Left ventricle myocardium inferior (tissue), 1 donor: ENCODE results near the gene RFX2. TPM values are rescaled to one million over a fixed set of nuclear protein-coding genes. Genes with fewer than 3 reads are reported as not detected.

Experiments used
- DNase-seq: peaks from one replicate; pipeline ENCODE4 v3.0.0-alpha.2; 2020
- H3K27ac ChIP-seq: fragments of 200-600 bp; replicated peaks from 2 replicates; pipeline ENCODE4 v1.8.0; 2021
- H3K27me3 ChIP-seq: fragments of 200-600 bp; 2 replicates; pipeline ENCODE4 v1.8.0; 2021; ENCODE audit warnings: low read depth
- H3K36me3 ChIP-seq: fragments of 200-600 bp; 2 replicates; pipeline ENCODE4 v1.8.0; 2021
- H3K4me1 ChIP-seq: fragments of 200-600 bp; 2 replicates; pipeline ENCODE4 v1.8.0; 2021
- H3K4me3 ChIP-seq: fragments of 200-600 bp; 2 replicates; pipeline ENCODE4 v1.8.0; 2021; ENCODE audit warnings: mild to moderate bottlenecking, moderate library complexity
- H3K9me3 ChIP-seq: fragments of 200-600 bp; replicated peaks from 2 replicates; pipeline ENCODE4 v1.8.0; 2021
- intact Hi-C: fragments of 100-400 bp; cut with micrococcal nuclease; formaldehyde crosslinking; loops from one replicate; pipeline ENCODE4 v1.11.0; 2022
- total RNA-seq: library from RNA; stranded (reverse); fragmentation: NEBNext Ultra II Directional; extraction: Animal tissue kit (Norgen Biotek cat#: 25700); gene quantifications from one replicate; pipeline ENCODE4 v1.2.1, GENCODE V29; 2021
- TF ChIP-seq, protein P1 (sequence below): fragments of 200-600 bp; IDR thresholded peaks from 2 replicates; pipeline ENCODE4 v1.8.0; 2021; ENCODE audit warnings: antibody characterized with exemption, mild to moderate bottlenecking, borderline replicate concordance
- donor health status: DM: no; HTN: yes; CAD: no; lungs with severe emphysema.

The RFX2 gene
- total RNA-seq, 1 donor from 2014 or later, result 6.1 TPM

DNA sequence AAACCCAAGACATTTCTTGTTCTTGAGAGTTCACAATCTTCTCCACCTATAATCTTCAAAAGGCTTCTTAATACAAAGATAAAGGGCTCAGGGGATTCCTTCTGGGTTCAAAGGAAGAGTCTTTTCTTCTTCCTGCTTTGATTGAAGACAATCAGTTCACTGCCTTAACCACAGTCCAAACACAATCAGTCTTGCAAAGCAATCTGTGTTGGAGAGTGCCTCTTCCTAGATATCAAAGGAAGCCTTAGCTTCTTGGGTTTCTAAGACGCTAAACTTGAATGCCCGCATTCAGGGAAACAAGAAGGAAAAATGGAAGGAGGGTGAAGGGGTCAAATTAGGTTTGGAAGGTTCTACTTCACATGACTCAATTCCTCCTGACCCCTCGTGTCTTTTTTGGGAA, 159.6 kb downstream of the RFX2 start:
- H3K36me3 ChIP-seq, result no peaks in the 10 kb centered on the region
- intact Hi-C loops, result no loop called here
- H3K4me3 ChIP-seq, result peak overlapping the region; percentile 31
- no peaks in the 10 kb centered on the region for H3K9me3 ChIP-seq
- no peak for DNase-seq
- peaks cover 95% of the 10 kb centered on the region for H3K4me1 ChIP-seq
- no peaks in the 10 kb centered on the region for H3K27me3 ChIP-seq
- peak overlapping the region; percentile 84 for H3K27ac ChIP-seq
- TF ChIP-seq, protein P1, sequence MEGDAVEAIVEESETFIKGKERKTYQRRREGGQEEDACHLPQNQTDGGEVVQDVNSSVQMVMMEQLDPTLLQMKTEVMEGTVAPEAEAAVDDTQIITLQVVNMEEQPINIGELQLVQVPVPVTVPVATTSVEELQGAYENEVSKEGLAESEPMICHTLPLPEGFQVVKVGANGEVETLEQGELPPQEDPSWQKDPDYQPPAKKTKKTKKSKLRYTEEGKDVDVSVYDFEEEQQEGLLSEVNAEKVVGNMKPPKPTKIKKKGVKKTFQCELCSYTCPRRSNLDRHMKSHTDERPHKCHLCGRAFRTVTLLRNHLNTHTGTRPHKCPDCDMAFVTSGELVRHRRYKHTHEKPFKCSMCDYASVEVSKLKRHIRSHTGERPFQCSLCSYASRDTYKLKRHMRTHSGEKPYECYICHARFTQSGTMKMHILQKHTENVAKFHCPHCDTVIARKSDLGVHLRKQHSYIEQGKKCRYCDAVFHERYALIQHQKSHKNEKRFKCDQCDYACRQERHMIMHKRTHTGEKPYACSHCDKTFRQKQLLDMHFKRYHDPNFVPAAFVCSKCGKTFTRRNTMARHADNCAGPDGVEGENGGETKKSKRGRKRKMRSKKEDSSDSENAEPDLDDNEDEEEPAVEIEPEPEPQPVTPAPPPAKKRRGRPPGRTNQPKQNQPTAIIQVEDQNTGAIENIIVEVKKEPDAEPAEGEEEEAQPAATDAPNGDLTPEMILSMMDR, result no peak

DNA sequence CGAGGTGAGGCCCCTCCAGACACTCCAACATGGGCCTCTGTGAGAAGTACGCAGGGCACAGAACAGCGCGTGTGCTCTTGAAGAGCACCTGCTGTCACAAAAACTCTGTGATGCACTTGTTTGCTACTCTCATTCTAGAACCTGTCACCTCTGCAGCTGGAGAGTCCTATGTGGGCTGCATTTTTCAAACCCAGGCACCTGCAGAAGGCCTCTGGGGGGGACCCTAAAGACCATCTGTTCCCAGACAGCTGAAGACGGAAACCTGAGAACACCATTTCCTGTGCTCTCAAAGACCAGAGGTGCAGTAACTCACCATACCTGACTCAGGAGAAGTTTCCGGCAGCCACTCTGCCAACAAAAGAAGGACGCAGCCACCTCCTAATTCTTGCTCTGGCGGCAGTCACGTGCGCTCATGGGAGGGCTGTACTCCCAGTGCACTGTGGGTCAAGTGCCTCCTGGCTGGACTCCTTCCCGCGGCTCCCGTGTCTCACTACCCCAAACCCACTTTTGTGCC, 160.5 kb downstream of the RFX2 start:
- peak overlapping the region; percentile 84 for H3K27ac ChIP-seq
- peaks cover 86% of the 10 kb centered on the region for H3K4me1 ChIP-seq
- H3K9me3 ChIP-seq, result no peaks in the 10 kb centered on the region
- H3K4me3 ChIP-seq, result peak overlapping the region; percentile 39
- DNase-seq, result peak; percentile 65
- no peaks in the 10 kb centered on the region for H3K27me3 ChIP-seq
- no peaks in the 10 kb centered on the region for H3K36me3 ChIP-seq
- intact Hi-C loops, result no loop called here
- TF ChIP-seq, protein P1, result no peak

DNA sequence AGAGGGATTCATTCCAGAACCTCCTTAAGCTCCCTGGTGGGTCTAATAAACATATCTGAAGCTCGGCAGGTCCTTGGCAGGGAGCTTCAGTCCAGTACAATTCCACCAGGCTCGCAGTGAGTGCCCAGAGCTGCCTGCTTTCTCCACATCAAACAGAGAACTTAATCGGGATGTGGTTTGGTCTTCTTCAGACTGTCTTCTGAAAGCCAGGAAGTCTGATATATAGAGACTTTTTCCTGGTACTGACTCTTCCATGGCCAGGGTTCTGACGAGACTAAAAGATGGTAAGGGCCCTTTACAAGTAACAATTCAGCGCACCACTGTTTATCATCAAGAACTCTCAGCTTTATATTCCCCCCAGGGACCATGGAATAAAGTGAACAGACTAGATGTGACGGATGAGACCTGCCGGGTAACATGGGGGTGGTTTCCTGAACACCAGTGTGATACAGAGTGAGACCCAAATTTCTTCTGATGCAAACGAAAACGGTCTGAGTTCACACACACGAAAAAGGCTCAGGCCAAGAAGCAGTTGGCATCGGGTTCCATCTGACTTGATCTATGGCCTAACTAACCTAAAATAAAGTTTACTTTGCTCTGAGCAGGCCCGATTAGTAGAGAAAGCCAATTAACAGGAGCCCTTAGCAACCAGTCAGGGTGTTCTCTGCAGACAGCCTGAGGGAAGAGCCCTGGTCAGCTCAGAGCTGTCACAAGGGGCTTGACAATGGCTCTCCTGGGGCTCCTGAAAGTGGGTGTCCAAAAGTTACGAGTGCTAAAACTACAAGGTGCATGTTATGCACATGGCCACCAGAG, 161.3 kb downstream of the RFX2 start:
- TF ChIP-seq, protein P1, result no peak
- no peaks in the 10 kb centered on the region for H3K27me3 ChIP-seq
- no peak for DNase-seq
- peak overlapping the region; percentile 84 for H3K27ac ChIP-seq
- H3K9me3 ChIP-seq, result no peaks in the 10 kb centered on the region
- H3K36me3 ChIP-seq, result no peaks in the 10 kb centered on the region
- intact Hi-C loops, result no loop called here
- H3K4me1 ChIP-seq, result peaks cover 81% of the 10 kb centered on the region
- H3K4me3 ChIP-seq, result no peak overlapping the region

DNA sequence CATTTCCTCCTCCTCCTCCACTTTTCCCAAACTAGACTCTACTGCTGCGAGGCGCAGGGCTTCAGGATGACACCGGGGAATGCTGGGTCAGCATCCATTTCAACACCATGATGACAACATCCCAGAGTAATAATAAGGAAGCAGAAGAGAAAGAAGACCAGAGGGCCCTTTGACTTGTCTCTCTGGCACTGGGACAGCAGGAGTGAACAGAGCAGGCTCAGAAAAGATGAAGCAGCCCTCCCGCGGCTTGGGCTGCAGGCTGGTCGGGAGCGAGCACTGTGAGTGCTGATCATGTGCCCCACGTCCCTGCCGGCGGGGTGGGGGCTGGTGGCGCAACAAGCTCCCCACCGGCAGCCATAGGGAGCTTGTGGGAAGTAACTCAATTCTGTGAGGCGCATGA, 162.9 kb downstream of the RFX2 start:
- H3K9me3 ChIP-seq, result no peaks in the 10 kb centered on the region
- H3K4me1 ChIP-seq, result peaks cover 80% of the 10 kb centered on the region
- peak overlapping the region; percentile 84 for H3K27ac ChIP-seq
- peak; percentile 68 for DNase-seq
- H3K36me3 ChIP-seq, result no peaks in the 10 kb centered on the region
- peak overlapping the region; percentile 29 for H3K4me3 ChIP-seq
- intact Hi-C loops, result no loop called here
- H3K27me3 ChIP-seq, result no peaks in the 10 kb centered on the region
- TF ChIP-seq, protein P1, result no peak

DNA sequence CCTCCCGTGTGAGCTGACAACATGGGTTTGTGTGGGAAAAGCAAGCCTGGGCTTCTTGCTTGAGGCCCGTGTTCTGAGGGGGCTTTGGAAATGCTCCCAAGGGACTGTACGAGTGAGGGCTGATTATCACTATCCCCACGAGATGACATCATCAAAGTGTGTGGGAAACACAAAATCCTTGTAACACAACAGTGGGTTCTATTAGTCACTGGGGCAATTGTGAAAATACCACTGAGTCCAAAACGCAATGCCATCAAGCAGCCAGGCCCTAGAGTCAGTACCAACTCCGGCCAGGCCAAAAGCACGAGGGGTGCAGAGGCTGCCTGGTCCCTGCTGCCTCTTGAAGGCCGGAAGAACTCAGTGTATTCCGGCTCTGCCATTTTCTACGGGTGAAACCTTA, 166.7 kb downstream of the RFX2 start:
- intact Hi-C loops, result no loop called here
- H3K4me1 ChIP-seq, result peaks cover 65% of the 10 kb centered on the region
- peak overlapping the region; percentile 0 for H3K27ac ChIP-seq

More for the DNA sequence above, 166.7 kb downstream of the RFX2 start:
- H3K4me3 ChIP-seq, result no peak overlapping the region
- H3K36me3 ChIP-seq, result peaks cover 26% of the 10 kb centered on the region
- H3K9me3 ChIP-seq, result no peaks in the 10 kb centered on the region
- TF ChIP-seq, protein P1, result no peak
- no peak for DNase-seq
- H3K27me3 ChIP-seq, result no peaks in the 10 kb centered on the region

Other genes starting within 250 kb of the RFX2 start
- not detected for gene FUT5, start 240.0 kb downstream of the RFX2 start, total RNA-seq
- gene NDUFA11, start 206.7 kb downstream of the RFX2 start, total RNA-seq, result 590 TPM
- 2.5 TPM for gene VMAC, start 205.6 kb downstream of the RFX2 start, total RNA-seq
- 6.1 TPM for gene CAPS, start 196.2 kb downstream of the RFX2 start, total RNA-seq
- gene RANBP3, start 132.4 kb downstream of the RFX2 start, total RNA-seq, result 54.8 TPM
- gene ACSBG2, start 25.2 kb upstream of the RFX2 start, total RNA-seq, result not detected
- gene MLLT1, start 169.5 kb upstream of the RFX2 start, total RNA-seq, result 36.0 TPM
- not detected for gene ACER1, start 223.1 kb upstream of the RFX2 start, total RNA-seq